Vagina (tissue), 2 donors: ENCODE data around the gene POC1B.

Source experiments
- CTCF ChIP-seq, 3 experiments: fragments of 450-650 bp in 2 of 3; fragments of 200-600 bp in 1 of 3; sonication (generic) in 1 of 3; IDR thresholded peaks; one replicate each; pipeline ENCODE4 v1.5.1; 2017 to 2019; ENCODE audit warnings: antibody characterized with exemption in 3 of 3, mild to moderate bottlenecking in 2 of 3, moderate library complexity in 2 of 3
- POLR2A ChIP-seq, 2 donors: fragments of 450-650 bp; IDR thresholded peaks; one replicate each; pipeline ENCODE4 v1.6.1; 2017; ENCODE audit warnings: antibody characterized with exemption in 2 of 2, mild to moderate bottlenecking in 2 of 2, moderate library complexity in 2 of 2
- POLR2AphosphoS5 ChIP-seq, 2 donors: sonication (generic); formaldehyde crosslinking; IDR thresholded peaks; one replicate each; pipeline ENCODE4 v1.9.0; 2017; ENCODE audit warnings: antibody characterized with exemption in 2 of 2, mild to moderate bottlenecking in 2 of 2, low read depth in 1 of 2; ENCODE audit not compliant: insufficient read depth in 1 of 2

DNA sequence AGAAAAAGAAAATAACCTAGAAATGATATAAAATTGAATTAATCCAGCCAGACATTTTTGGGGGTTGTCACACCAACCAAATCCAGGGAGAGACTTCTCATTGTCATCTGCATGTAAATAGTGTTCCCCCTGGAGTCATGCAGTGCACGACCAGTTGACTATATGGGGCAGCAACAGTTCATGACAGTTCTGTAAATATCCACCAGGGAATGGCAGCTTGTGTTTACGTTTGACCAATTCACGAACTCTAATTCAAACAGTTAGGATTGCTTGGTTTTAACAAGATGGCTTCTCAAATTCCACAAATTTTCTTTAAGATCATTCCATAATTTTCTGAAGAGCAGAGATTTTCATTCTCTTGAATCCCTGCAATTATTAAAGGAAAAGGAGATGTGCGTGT lies 130.1 kb downstream of the POC1B start:
- no peak for TF ChIP-seq CTCF (IDR thresholded peaks at IDR 0.05)
- no peak for TF ChIP-seq POLR2A (IDR thresholded peaks at IDR 0.05)
- TF ChIP-seq POLR2AphosphoS5 (IDR thresholded peaks at IDR 0.05; ENCODE audit: insufficient read depth in 1 of 2, low read depth in 1 of 2), result no peak
